Spinal cord (tissue), 10 donors: ENCODE results near the gene CHMP3. TPM values are rescaled to one million over a fixed set of nuclear protein-coding genes. Genes with fewer than 3 reads are reported as not detected.

Experiments
- DNase-seq, 6 donors: peaks; one replicate each; pipeline versions ENCODE4 v3.0.0 to v3.0.0-alpha.2; 2013 to 2015; ENCODE audit warnings: low spot score in 6 of 6, low read depth in 4 of 6
- H3K27ac ChIP-seq: one replicate; pipeline ENCODE4 v1.5.1; 2013; ENCODE audit warnings: low read depth, low read length, control low read depth
- H3K27me3 ChIP-seq: one replicate; pipeline ENCODE4 v1.6.1; 2013; ENCODE audit warnings: low read length; ENCODE audit not compliant: control insufficient read depth, insufficient read depth
- H3K36me3 ChIP-seq: one replicate; pipeline ENCODE4 v1.6.1; 2013; ENCODE audit warnings: low read length; ENCODE audit not compliant: control insufficient read depth, insufficient read depth
- H3K4me1 ChIP-seq: one replicate; pipeline ENCODE4 v1.6.1; 2013; ENCODE audit warnings: low read length; ENCODE audit not compliant: control insufficient read depth, insufficient read depth
- H3K4me3 ChIP-seq: one replicate; pipeline ENCODE4 v1.5.1; 2013; ENCODE audit warnings: low read depth, low read length, control low read depth
- H3K9me3 ChIP-seq: one replicate; pipeline ENCODE4 v1.6.1; 2013; ENCODE audit warnings: low read length; ENCODE audit not compliant: control insufficient read depth, insufficient read depth
- WGBS: methylation state at CpG from one replicate; pipeline ENCODE4 v1.1.5; 2013; ENCODE audit warnings: missing lambda C conversion rate; ENCODE audit not compliant: insufficient coverage; 5-methylcytosine and 5-hydroxymethylcytosine counted together
- polyA plus RNA-seq, 2 donors: library from polyadenylated mRNA; unstranded; fragments of 120-200 nt; gene quantifications; one replicate each; pipeline ENCODE4 v1.2.1, GENCODE V29; 2013; ENCODE audit not compliant: insufficient read length in 2 of 2
- total RNA-seq, 2 donors: library from RNA; depleted of rRNA in 1 of 2; stranded (reverse); fragments of 120-200 nt in 1 of 2; fragments of >200 nt in 1 of 2; gene quantifications; one replicate each; pipeline versions ENCODE4 v1.2.3 to v1.2.4, GENCODE V29; 2013 to 2014
- donor health status: healthy.

CHMP3 gene
- total and polyA plus RNA-seq, 4 donors, result 59.0 to 137 (median 87.8) TPM

DNA sequence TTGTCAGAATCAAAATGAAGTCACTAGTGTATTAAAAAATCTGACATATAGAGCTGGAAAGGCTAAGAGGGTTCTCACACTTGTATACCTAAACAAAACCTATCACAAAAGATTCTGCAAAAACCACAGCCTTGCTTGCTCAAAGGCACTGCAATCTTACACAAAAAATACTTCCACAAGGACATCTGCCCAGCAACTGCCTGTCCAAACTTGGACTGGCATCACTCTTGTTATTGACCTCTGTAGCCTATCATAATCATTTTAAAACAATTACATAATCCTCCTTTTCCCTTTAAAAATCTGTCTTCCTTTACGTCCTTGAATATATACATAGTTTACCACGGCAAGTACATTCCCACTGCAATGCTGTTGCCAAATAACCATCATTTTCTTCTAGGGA, 19.9 kb downstream of the CHMP3 start:
- Histone ChIP-seq H3K9me3 (no peaks in the 10 kb centered on the region), H3K4me1 (no peaks in the 10 kb centered on the region), H3K27ac (no peak overlapping the region), H3K4me3 (no peak overlapping the region), H3K36me3 (peaks cover 8% of the 10 kb centered on the region), H3K27me3 (no peaks in the 10 kb centered on the region)
- no peak for DNase-seq
- 83% methylated on average over 2 of the region's 2 CpGs for WGBS

DNA sequence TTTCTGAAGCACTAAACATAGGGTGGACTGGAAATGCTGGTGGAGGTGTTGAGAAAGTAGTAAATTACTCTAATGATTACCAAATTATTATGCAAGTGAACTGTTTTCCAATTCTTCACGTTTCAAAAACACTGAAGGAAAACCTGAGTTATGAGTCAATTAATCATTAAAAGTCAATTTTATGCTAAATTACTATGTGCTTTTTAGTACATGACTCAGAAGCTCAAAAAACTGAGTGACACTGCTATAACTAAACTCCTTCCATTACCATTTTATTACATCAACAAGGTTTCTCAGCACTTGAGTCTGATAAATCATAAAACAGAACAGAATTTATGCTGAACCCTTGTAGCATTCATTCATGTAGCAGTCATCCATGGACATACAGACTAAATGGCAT, 20.4 kb downstream of the CHMP3 start:
- Histone ChIP-seq H3K4me3 (no peak overlapping the region), H3K27me3 (no peaks in the 10 kb centered on the region), H3K36me3 (peaks cover 8% of the 10 kb centered on the region), H3K4me1 (no peaks in the 10 kb centered on the region), H3K27ac (no peak overlapping the region), H3K9me3 (no peaks in the 10 kb centered on the region)
- WGBS, result no CpG with 5 or more reads among the region's 1 CpG
- DNase-seq, result no peak

DNA sequence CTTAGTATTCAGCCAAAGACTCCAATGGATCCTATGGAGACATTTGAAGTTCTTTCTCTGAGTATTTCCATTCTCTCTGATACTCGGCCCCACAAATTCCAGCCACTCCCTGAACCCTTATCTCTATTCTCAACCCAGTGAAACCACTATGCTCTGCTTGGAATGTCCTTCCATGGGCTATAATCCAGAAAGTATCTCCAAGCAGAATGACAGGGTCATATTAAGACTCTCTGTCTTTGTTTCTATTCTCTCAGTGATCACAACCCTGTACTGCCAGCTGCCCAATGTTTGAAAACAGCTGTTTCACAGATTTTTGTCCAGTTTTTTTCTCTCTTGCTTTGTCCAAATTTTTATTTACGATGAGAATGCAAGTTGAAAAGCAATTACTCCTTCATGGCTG, 21.9 kb downstream of the CHMP3 start:
- Histone ChIP-seq H3K27ac (no peak overlapping the region), H3K4me3 (no peak overlapping the region), H3K4me1 (no peaks in the 10 kb centered on the region), H3K36me3 (peaks cover 8% of the 10 kb centered on the region), H3K9me3 (peaks cover 2% of the 10 kb centered on the region), H3K27me3 (no peaks in the 10 kb centered on the region)
- 91% methylated on average over 1 of the region's 2 CpGs for WGBS
- DNase-seq, result no peak

DNA sequence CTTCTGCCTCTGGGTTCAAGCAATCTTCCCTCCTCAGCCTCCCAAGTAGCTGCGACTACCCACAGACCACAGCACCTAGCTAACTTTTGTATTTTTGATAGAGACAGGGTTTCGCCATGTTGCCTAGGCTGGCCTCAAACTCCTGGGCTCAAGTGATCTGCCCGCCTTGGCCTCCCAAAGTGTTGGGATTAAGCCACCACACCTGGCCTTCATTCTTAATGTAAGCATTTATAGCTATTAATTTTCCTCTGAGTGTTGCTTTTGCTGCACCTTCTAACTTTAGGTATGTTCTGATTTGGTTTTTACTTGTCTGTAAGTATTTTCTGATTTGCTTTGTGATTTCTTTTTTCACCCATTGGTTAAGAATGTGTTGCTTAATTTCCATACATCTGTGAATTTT, 29.7 kb downstream of the CHMP3 start:
- Histone ChIP-seq H3K4me1 (no peaks in the 10 kb centered on the region), H3K9me3 (peaks cover 5% of the 10 kb centered on the region), H3K27me3 (no peaks in the 10 kb centered on the region), H3K4me3 (no peak overlapping the region), H3K36me3 (no peaks in the 10 kb centered on the region), H3K27ac (no peak overlapping the region)
- no peak for DNase-seq
- no CpG with 5 or more reads among the region's 3 CpGs for WGBS

DNA sequence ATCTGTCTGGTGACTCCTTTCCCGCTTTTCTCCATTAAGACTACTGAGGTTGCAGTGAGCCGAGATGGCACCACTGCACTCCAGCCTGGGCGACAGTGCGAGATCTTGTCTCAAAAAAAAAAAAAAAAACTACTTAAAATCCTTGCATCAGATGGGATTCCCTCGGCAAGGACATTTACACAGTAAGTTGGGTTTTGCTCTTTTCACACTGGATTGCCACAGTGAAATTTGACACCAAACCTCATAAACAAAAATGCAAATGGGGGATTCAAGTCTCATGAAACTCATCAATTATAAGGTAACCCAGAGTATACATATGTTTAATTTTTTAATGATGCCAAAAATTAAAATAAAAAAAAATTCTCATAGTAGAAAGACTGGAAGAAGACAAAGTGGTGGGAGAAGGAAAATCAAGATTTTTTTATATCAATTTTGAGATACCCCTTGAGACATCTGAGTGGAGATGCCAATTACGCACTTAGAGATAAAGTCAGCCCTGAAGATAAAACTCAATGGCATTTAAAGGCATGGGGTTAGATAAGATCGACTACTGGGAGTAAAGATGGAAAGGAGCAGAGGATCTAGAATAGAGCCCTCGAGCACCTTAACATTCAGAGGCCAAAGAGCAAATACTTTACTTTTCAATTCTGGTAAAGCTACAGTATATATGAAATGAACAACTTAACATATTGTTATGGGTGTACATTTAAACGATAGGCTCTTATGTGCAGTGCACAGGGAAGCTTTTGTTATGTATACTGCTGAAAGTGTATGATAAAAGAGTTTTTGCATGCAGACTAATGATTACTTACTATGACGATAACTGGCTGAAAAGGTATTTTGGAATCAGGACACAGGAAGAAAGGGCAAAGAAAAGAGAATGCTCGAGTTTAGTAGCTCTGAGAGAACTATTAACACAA, 37.6 kb downstream of the CHMP3 start:
- H3K4me1 ChIP-seq, result no peaks in the 10 kb centered on the region
- H3K27me3 ChIP-seq, result no peaks in the 10 kb centered on the region
- DNase-seq, result no peak
- H3K9me3 ChIP-seq, result no peaks in the 10 kb centered on the region
- H3K27ac ChIP-seq, result no peak overlapping the region
- no peak overlapping the region for H3K4me3 ChIP-seq
- 91% methylated on average over 5 of the region's 11 CpGs for WGBS
- H3K36me3 ChIP-seq, result peaks cover 3% of the 10 kb centered on the region

DNA sequence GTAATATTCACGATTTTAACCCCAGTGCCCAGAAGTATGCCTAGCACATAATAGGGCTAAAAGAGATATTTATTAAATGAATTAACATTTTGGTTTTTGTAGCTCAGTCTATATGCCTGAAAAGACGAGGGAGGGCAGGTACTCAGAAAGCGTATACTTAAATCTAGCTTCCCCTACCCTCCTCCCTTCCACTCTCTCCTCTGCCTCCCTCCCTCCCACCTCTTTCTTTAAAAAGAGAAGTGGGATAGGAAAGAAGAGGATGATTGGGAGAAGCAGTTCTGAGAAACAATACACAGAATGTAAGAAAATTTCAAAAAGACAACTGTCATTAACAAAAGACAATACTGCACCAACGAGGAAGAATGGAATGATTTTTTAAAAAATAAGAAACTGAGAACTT, 39.8 kb downstream of the CHMP3 start:
- H3K4me3 ChIP-seq, result no peak overlapping the region
- peaks cover 3% of the 10 kb centered on the region for H3K36me3 ChIP-seq
- no peaks in the 10 kb centered on the region for H3K27me3 ChIP-seq
- no peaks in the 10 kb centered on the region for H3K4me1 ChIP-seq
- no peak for DNase-seq
- no peak overlapping the region for H3K27ac ChIP-seq
- no CpG with 5 or more reads among the region's 4 CpGs for WGBS
- H3K9me3 ChIP-seq, result no peaks in the 10 kb centered on the region

DNA sequence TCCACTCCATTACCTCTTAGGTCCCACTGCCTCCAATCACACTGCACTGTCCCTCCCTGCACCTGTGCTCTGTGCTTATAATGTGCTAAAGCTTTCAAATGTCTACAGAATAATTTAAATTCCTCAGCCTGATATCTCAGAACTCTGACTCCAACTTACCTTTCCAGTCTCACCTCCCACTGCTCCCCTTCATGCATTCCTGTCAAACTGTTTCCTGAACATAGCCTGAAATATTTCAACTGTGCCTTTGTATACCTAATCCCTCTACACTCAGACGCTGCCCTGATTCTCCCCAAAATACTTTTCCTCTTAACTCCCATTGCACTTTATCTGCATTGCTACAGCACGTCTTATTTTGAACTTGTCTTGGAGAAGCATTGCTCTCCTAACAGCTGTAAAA, 40.5 kb downstream of the CHMP3 start:
- no peak overlapping the region for H3K27ac ChIP-seq
- no peaks in the 10 kb centered on the region for H3K27me3 ChIP-seq
- peaks cover 3% of the 10 kb centered on the region for H3K36me3 ChIP-seq
- no peak overlapping the region for H3K4me3 ChIP-seq
- WGBS, result 86% methylated on average over 2 of the region's 2 CpGs
- H3K9me3 ChIP-seq, result no peaks in the 10 kb centered on the region
- DNase-seq, result no peak
- H3K4me1 ChIP-seq, result no peaks in the 10 kb centered on the region

DNA sequence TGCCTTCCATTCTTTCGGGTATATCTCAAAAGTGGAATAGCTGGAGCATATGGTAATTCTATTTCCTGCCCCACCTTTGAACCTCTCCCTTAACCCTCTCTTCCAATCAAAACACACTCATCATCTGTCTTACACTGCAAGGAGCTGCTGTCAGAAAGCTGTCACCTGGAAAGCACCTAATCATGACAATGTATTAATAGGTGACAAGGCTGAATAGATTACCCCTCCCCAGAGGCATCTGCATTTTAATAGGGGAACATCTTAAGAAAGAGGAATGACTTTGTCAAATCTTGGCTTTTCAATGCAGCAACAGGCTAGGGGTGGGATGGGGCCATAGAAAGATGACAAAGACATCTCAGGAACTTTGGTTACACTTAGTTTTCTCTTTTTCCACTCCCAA, 41.3 kb downstream of the CHMP3 start:
- H3K4me3 ChIP-seq, result no peak overlapping the region
- no CpG with 5 or more reads among the region's 1 CpG for WGBS
- H3K27me3 ChIP-seq, result no peaks in the 10 kb centered on the region
- no peaks in the 10 kb centered on the region for H3K4me1 ChIP-seq
- DNase-seq, result no peak
- H3K27ac ChIP-seq, result no peak overlapping the region
- no peaks in the 10 kb centered on the region for H3K9me3 ChIP-seq
- no peaks in the 10 kb centered on the region for H3K36me3 ChIP-seq

DNA sequence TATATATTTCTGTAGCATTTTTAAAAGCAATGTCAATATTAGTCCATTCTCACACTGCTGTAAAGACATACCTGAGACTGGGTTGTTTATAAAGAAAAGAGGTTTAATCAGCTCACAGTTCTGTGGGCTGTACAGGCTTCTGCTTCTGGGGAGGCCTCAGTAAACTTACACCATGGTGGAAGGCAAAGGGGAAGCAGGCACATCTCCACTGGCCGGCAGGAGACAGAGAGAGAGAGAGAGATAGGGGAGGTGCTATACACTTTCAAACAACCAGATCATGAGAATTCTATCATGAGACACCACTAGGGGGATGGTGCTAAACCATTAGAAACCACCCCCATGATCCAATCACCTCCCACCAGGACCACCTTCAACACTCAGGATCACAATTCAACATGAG, 43.1 kb downstream of the CHMP3 start:
- H3K27ac ChIP-seq, result no peak overlapping the region
- no peaks in the 10 kb centered on the region for H3K4me1 ChIP-seq
- no peaks in the 10 kb centered on the region for H3K27me3 ChIP-seq
- no peak overlapping the region for H3K4me3 ChIP-seq
- no peaks in the 10 kb centered on the region for H3K9me3 ChIP-seq
- no peaks in the 10 kb centered on the region for H3K36me3 ChIP-seq
- WGBS, result no CpG with 5 or more reads among the region's 1 CpG
- no peak for DNase-seq

DNA sequence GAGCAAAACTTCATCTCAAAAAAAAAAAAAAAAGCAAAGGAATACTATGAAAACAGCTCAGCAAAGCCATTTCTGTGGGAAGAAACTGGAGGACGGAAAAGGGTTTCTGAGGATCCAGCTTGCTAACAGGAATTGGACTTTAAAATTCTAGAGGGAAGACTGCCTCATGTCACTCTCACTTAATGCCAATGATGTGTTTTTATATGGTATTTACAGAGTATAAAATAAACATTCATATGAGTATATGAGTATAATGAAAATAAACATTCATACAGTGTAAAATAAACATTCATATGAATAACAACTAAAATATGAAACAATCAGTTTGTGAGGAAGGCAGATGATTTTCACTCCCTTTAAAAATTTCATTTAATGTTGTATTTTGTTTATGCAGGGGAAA, 43.9 kb downstream of the CHMP3 start:
- DNase-seq, result no peak
- Histone ChIP-seq H3K36me3 (no peaks in the 10 kb centered on the region), H3K27me3 (no peaks in the 10 kb centered on the region), H3K27ac (no peak overlapping the region), H3K4me1 (no peaks in the 10 kb centered on the region), H3K9me3 (no peaks in the 10 kb centered on the region), H3K4me3 (no peak overlapping the region)
- WGBS, result no CpG with 5 or more reads among the region's 1 CpG
